H1 (cell line): ENCODE results near the gene UMPS. TPM values are rescaled to one million over a fixed set of nuclear protein-coding genes. Genes with fewer than 3 reads are reported as not detected.

Experiments
- YY1 ChIP-seq: IDR thresholded peaks from 2 replicates; pipeline ENCODE4 v1.6.1; 2011; ENCODE audit warnings: low read depth, mild to moderate bottlenecking, low read length
- microRNA counts: library from miRNA; unstranded; fragments of <30 nt; microRNA quantifications from one replicate; lab custom pipeline; 2015
- microRNA-seq, 2 experiments: library from miRNA; unstranded; fragments of <30 nt; microRNA quantifications; one replicate each; pipeline versions ENCODE4 to v1.2.0, GENCODE V29; 2016 to 2020; ENCODE audit warnings: borderline microRNAs expressed in 2 of 2, borderline number of aligned reads in 2 of 2, borderline replicate concordance in 1 of 2
- polyA plus RNA-seq, 7 experiments: library from polyadenylated mRNA; depleted of rRNA in 3 of 7; stranded (reverse) in 5 of 7; unstranded in 2 of 7; fragments of >200 nt in 5 of 7; fragments of 200-250 nt in 2 of 7; gene quantifications; 1 replicate in 5 of 7; 2 replicates in 1 of 7; 4 replicates in 1 of 7; pipeline versions ENCODE4 v1.2.1 to v1.2.3, GENCODE V29; 2011 to 2013; ENCODE audit warnings: missing spikeins in 2 of 7, mixed read lengths in 2 of 7
- small RNA-seq: library from polyadenylated mRNA; stranded (forward); fragments of <200 nt; extraction: miRNeasy Mini kit (QIAGEN cat#:217004); gene quantifications from one replicate; pipeline ENCODE3, GENCODE V24; 2013; ENCODE audit not compliant: insufficient read depth
- total RNA-seq: library from RNA; stranded (reverse); fragmentation: NEBNext Ultra II Directional; extraction: Animal tissue kit (Norgen Biotek cat#: 25700); gene quantifications from 2 replicates; pipeline ENCODE4 v1.2.1, GENCODE V29; 2021

UMPS gene
- total and polyA plus RNA-seq, 2 of the 8 experiments (the other 6 are each of a cell fraction or from before 2014, with no cell fraction given) = 32.8 to 59.0 TPM

- TF ChIP-seq YY1 = no peak
Measured at GRCh38 chr3:124797426-124797945, 67.2 kb downstream of the UMPS start (continued).

MicroRNAs within 50 kb of the gene (microRNA counts, 767-probe panel; counts per million panel counts)
- 879 counts per million, percentile 95 among the panel's probes with 10 or more counts for microRNA hsa-miR-544b (lab: Ali Mortazavi, UCI)

Small RNA genes within 50 kb of the gene (microRNA-seq; reads per million reads assigned to microRNA genes)
- 0.23 to 0.81 reads per million in 2 experiments for gene MIR544B

Small RNA genes within 50 kb of the gene (small RNA-seq; reads per million reads assigned to genes)
- 2.4 reads per million, percentile 26 among the genes with 10 or more reads in this experiment for gene MIR544B

Other genes starting within 250 kb of the UMPS start
- gene ITGB5, start 156.9 kb downstream of the UMPS start, total RNA-seq = 251 and 268 TPM in 2 replicates
- gene ITGB5, start 156.9 kb downstream of the UMPS start, polyA plus RNA-seq (2011; rRNA removed) = 101 and 166 TPM in 2 replicates
- not detected in 2 replicates for gene MUC13, start 204.3 kb downstream of the UMPS start, total RNA-seq
- gene MUC13, start 204.3 kb downstream of the UMPS start, polyA plus RNA-seq (2011; rRNA removed) = not detected in 2 replicates